Glutamatergic neuron (in vitro differentiated cells): ENCODE measurements around the gene GLG1. TPM values are rescaled to one million over a fixed set of nuclear protein-coding genes. Genes with fewer than 3 reads are reported as not detected.
"Not testable (repeated sequence)": the region's sequence is repeated elsewhere in the genome, so short reads cannot be mapped to it uniquely, and the experiment has no call there.

Experiments
- DNase-seq: peaks from one replicate; pipeline ENCODE4 v3.0.0; 2022
- H3K27ac Mint-ChIP-seq: one replicate; pipeline ENCODE4 v1.8.0; 2020; ENCODE audit warnings: mild to moderate bottlenecking, mixed read lengths, inconsistent platforms; ENCODE audit not compliant: unreplicated experiment
- H3K27me3 Mint-ChIP-seq: one replicate; pipeline ENCODE4 v1.8.0; 2020; ENCODE audit warnings: mild to moderate bottlenecking, moderate library complexity, mixed read lengths, inconsistent platforms; ENCODE audit not compliant: unreplicated experiment
- H3K36me3 Mint-ChIP-seq: one replicate; pipeline ENCODE4 v1.8.0; 2020; ENCODE audit warnings: mild to moderate bottlenecking, mixed read lengths, inconsistent platforms; ENCODE audit not compliant: unreplicated experiment
- H3K4me1 Mint-ChIP-seq: one replicate; pipeline ENCODE4 v1.8.0; 2020; ENCODE audit warnings: mild to moderate bottlenecking, low read depth, mixed read lengths, inconsistent platforms; ENCODE audit not compliant: unreplicated experiment
- H3K4me3 Mint-ChIP-seq: one replicate; pipeline ENCODE4 v1.8.0; 2020; ENCODE audit warnings: mild to moderate bottlenecking, mixed read lengths, inconsistent platforms; ENCODE audit not compliant: unreplicated experiment
- H3K9me3 Mint-ChIP-seq: one replicate; pipeline ENCODE4 v1.8.0; 2020; ENCODE audit warnings: mild to moderate bottlenecking, moderate library complexity, mixed read lengths, inconsistent platforms; ENCODE audit not compliant: unreplicated experiment
- CTCF ChIP-seq: fragments of 200-600 bp; sonication (generic); IDR thresholded peaks from one replicate; pipeline ENCODE4 v1.5.0; 2021; ENCODE audit not compliant: partially characterized antibody, unreplicated experiment
- total RNA-seq: library from RNA; stranded (reverse); fragmentation: NEBNext Ultra II Directional; extraction: Animal tissue kit (Norgen Biotek cat#: 25700); gene quantifications from one replicate; pipeline ENCODE4 v1.2.1, GENCODE V29; 2021; ENCODE audit not compliant: unreplicated experiment

The GLG1 gene
- total RNA-seq, 1 donor from 2014 or later, result 143 TPM

GRCh38 chr16:74560912-74561311 lies 46.0 kb downstream of the GLG1 start:
- Mint-ChIP-seq H3K27ac (no peak overlapping the region), H3K36me3 (no peaks in the 10 kb centered on the region), H3K4me3 (no peak overlapping the region), H3K9me3 (no peaks in the 10 kb centered on the region), H3K27me3 (no peaks in the 10 kb centered on the region), H3K4me1 (no peaks in the 10 kb centered on the region)
- no peak for DNase-seq
- no peak for TF ChIP-seq CTCF

- no peak for DNase-seq
- Mint-ChIP-seq H3K27ac (no peak overlapping the region), H3K4me1 (no peaks in the 10 kb centered on the region), H3K27me3 (no peaks in the 10 kb centered on the region), H3K4me3 (no peak overlapping the region), H3K9me3 (no peaks in the 10 kb centered on the region), H3K36me3 (no peaks in the 10 kb centered on the region)
- no peak for TF ChIP-seq CTCF
These were observed 48.0 kb downstream of the GLG1 start for GRCh38 chr16:74558873-74559272.

- H3K4me3 Mint-ChIP-seq, result no peak overlapping the region
- H3K27me3 Mint-ChIP-seq, result no peaks in the 10 kb centered on the region
- H3K4me1 Mint-ChIP-seq, result no peaks in the 10 kb centered on the region
- H3K27ac Mint-ChIP-seq, result no peak overlapping the region
- TF ChIP-seq CTCF, result no peak
- H3K36me3 Mint-ChIP-seq, result no peaks in the 10 kb centered on the region
- no peaks in the 10 kb centered on the region for H3K9me3 Mint-ChIP-seq
- DNase-seq, result no peak
These were observed 49.6 kb downstream of the GLG1 start for GRCh38 chr16:74557275-74557674.

GRCh38 chr16:74556375-74556922 lies 50.5 kb downstream of the GLG1 start:
- no peak for TF ChIP-seq CTCF
- no peak overlapping the region for H3K4me3 Mint-ChIP-seq
- no peaks in the 10 kb centered on the region for H3K36me3 Mint-ChIP-seq
- no peaks in the 10 kb centered on the region for H3K4me1 Mint-ChIP-seq
- H3K27me3 Mint-ChIP-seq, result no peaks in the 10 kb centered on the region
- no peak for DNase-seq
- H3K9me3 Mint-ChIP-seq, result no peaks in the 10 kb centered on the region
- H3K27ac Mint-ChIP-seq, result no peak overlapping the region

GRCh38 chr16:74552357-74552756 lies 54.6 kb downstream of the GLG1 start:
- not testable (repeated sequence) for H3K36me3 Mint-ChIP-seq, H3K27ac Mint-ChIP-seq, H3K4me1 Mint-ChIP-seq, H3K4me3 Mint-ChIP-seq, H3K9me3 Mint-ChIP-seq, H3K27me3 Mint-ChIP-seq, DNase-seq

GRCh38 chr16:74550227-74551019 lies 56.5 kb downstream of the GLG1 start:
- H3K27me3 Mint-ChIP-seq, H3K36me3 Mint-ChIP-seq, H3K4me1 Mint-ChIP-seq, H3K9me3 Mint-ChIP-seq, DNase-seq, H3K4me3 Mint-ChIP-seq: not testable (repeated sequence)
- H3K27ac Mint-ChIP-seq, result peak overlapping the region; percentile 77

- not testable (repeated sequence) for H3K9me3 Mint-ChIP-seq, H3K4me1 Mint-ChIP-seq, H3K4me3 Mint-ChIP-seq, DNase-seq, H3K27me3 Mint-ChIP-seq, H3K36me3 Mint-ChIP-seq, H3K27ac Mint-ChIP-seq
These were observed 60.8 kb downstream of the GLG1 start for GRCh38 chr16:74546112-74546511.

- H3K4me1 Mint-ChIP-seq, H3K36me3 Mint-ChIP-seq, H3K27me3 Mint-ChIP-seq, H3K4me3 Mint-ChIP-seq, DNase-seq, H3K9me3 Mint-ChIP-seq, H3K27ac Mint-ChIP-seq: not testable (repeated sequence)
These were observed 63.9 kb downstream of the GLG1 start for GRCh38 chr16:74542911-74543578.
